Measurements from ENCODE around the gene AZGP1.
"Not testable (repeated sequence)": the region's sequence is repeated elsewhere in the genome, so short reads cannot be mapped to it uniquely, and the experiment has no call there.

The AZGP1 gene

DNA sequence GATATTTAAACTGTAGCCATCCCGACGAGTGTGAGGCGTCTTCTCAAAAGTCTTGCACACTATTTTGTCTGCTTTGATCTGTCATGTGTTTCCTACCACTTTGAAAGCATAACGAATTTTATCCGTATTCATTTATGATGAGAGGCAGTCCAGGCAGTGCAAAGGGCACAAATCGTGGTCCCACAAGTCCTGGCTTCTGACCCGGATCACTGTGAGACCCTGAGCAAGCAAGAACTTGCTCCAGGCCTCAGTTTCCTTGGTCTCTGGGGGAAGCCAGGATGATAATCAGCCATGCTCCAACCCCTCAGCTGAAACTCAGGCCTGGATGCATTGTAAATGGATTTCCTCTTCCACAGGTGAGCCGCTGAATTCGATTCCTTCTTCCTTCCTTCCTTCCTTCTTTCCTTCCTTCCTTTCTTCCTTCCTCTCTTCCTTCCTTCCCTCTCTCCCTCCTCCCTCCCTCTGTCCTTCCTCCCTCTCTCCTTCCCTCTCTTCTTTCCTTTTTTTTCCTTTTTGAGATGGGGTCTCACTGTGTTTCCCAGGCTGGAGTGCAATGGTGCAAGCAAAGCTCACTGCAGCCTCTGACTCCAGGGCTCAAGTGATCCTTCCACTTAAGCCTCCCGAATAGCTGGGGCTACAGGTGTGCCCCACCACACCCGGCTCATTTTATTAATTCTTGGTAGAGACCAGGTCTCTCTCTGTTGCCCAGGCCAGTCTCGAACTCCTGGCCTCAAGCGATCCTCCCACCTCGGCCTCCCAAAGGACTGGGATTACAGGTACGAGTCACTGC, 21.1 kb upstream of the AZGP1 start:
- DNase-seq = no peak

DNA sequence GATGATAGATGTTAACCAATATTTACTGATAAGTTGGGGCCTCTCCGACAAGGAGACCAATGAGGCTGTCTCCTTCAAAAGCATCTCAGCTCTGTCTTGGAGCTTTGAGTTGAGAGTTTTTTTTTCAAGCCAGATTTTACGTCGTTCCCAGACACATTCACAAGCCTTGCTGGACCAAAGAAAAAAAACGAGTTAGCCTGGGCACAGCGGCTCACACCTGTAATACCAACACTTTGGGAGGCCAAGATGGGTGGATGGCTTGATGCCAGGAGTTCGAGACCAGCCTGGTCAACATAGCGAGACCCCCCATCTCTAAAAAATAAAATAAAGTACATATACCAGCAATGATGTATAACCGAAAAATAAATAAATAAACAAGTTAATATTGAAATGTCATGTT, 19.0 kb upstream of the AZGP1 start:
- no peak for DNase-seq

DNA sequence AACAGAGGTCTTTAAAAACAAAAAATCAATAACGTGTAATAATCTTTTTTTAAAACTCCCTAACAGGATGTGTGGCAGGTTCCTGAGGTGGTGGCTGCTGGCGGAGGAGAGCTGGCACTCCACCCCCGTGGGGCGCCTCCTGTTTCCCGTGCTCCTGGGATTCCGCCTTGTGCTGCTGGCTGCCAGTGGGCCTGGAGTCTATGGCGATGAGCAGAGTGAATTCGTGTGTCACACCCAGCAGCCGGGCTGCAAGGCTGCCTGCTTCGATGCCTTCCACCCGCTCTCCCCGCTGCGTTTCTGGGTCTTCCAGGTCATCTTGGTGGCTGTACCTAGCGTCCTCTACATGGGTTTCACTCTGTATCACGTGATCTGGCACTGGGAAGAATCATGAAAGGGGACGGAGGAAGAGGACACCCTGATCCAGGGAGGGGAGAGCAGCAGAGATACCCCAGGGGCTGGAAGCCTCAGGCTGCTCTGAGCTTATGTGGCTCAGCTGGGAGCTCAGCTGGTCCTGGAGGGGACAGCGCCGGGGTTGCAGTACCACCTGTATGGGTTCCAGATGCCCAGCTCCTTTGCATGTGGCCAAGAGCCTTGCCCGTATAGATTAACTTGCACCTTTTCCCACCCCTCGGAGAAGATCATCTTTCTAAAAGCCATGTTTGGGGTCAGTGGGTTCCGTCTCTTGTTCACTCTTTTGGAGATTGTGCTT, 16.7 kb upstream of the AZGP1 start:
- DNase-seq = no peak

DNA sequence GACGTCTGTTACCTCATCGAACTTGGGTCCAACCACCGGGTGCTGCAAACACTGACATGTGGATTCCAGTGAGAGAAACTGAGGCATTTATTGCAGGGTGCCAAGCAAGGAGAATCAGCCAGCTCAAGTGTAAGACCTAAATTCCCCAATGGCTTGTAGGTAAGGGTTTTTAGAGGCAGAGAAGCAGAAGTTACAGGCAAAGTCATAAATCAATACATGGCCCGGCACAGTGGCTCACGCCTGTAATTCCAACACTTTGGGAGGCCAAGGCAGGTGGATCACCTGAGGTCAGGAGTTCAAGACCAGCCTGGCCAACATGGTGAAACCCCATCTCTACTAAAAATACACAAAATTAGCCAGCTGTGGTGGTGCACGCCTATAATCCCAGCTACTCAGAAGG, 15.7 kb upstream of the AZGP1 start:
- not testable (repeated sequence) for DNase-seq

DNA sequence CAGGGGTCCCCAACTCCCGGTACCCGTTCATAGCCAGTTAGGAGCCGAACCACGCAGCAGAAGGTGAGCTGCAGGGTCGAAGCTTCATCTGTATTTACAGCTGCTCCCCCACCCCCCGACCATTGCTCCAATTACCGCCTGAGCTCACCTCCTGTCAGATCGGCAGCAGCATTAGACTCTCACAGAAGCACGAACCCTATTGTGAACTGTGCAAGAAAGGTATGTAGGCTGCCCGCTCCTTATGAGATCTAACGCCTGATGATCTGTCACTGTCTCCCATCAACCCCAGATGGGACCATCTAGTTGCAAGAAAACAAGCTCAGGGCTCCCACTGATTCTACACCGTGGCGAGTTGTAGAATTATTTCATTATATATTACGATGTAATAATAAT, 14.6 kb upstream of the AZGP1 start:
- no peak for DNase-seq

DNA sequence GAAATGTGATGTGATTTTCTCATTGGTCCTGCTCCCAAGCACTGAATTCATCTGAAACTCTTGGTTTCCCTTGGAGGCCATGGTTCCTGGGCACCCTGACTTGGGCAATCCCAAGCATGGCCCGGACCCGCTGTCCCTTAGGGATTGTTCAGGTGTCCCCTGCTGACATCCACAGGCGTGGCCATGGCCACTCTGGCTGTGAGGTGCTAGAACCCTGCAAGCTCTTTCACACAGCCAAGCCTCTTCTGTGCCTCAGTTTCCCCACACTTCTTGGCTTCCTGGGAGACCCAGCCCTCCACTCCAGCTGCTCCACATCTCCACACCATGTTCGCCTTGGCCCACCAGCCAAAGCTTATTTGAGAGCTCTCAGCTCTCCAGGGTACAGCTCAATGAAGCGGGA, 12.0 kb upstream of the AZGP1 start:
- DNase-seq = no peak

DNA sequence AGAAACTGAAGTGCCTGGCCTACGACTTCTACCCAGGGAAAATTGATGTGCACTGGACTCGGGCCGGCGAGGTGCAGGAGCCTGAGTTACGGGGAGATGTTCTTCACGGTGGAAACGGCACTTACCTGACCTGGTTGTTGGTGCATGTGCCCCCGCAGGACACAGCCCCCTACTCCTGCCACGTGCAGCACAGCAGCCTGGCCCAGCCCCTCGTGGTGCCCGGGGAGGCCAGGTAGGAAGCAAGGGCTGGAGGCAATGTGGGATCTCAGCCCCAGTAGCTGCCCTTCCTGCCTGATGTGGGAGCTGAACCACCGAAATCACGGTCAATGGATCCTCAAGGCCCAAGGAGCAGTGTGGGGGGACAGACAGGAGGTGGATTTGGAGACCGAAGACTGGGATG, 11.5 kb upstream of the AZGP1 start:
- not testable (repeated sequence) for DNase-seq

DNA sequence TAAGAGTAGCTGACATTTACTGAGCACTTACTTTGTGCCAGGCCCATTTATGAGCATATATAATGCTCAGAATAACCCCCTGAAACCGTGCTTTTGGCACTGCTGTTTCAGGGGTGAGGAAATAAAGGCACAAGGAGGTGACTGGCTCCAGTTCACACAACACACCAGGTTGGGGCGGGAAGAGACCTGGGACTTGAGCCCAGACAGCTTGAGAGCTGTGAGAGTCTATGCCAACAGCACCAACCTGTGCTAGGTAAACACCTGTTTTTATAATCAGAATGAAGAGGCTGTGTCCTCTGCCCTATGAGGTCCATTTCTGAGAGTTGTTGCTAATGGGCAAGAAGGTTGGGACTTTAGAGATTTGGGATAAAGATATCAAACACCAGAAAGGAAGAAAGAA, 8.8 kb upstream of the AZGP1 start:
- DNase-seq = no peak

DNA sequence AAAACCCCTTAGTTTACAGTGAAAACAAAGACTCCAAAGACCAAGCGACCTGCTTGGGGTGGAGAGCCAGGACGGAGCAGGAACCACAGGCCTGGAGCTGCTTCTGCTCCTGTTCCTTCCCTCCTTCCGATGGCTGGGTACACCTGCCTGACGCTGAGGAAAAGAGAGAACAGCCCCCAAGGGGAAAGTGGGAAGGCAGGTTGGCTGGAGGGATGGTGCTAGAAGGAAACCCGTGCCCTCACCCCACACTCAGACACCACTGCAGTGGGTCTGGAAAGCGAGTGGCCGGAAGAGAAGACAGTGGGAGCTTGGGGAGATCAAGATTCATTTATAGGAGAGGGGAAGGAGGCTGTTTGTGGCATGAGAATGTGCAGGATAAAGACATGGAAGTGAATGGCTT, 5.2 kb upstream of the AZGP1 start:
- DNase-seq = not testable (repeated sequence)

DNA sequence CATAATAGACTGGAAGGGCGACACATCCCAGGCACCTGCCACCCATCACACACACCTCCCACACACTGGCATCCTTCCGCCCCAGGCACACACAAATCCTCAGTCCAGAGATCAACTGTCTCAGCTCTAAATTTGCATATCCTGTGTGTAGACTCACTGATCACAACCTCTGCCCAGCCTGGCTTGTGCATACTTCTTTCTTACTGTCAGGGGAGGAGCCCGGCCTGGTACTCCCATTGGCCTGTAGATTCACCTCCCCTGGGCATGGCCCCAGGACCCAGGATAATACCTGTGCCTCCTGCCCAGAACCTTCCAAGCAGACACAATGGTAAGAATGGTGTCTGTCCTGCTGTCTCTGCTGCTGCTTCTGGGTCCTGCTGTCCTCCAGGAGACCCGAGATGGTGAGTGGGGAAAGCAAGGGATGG, 4.6 kb upstream of the AZGP1 start:
- not testable (repeated sequence) for DNase-seq

DNA sequence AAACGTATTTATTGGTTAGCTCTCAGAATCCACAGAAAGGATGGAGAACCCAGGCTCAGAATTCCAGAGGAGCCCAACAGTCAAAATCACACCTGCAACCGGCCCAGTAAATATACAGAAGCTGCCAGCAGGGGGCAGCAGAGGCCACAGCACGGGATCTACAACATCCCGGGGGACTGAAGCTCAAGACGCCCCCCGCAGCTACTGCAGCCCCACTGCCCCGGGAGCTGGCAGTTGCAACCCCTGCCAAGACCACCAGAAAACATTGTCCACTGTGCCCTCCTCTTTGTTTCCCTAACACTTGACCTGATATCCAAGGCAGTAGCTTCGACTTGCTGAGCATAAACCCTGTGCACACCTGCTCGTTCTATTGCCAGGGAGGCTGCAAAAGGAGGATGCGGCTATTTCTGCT, 4.0 kb upstream of the AZGP1 start:
- DNase-seq = peak; percentile 67

DNA sequence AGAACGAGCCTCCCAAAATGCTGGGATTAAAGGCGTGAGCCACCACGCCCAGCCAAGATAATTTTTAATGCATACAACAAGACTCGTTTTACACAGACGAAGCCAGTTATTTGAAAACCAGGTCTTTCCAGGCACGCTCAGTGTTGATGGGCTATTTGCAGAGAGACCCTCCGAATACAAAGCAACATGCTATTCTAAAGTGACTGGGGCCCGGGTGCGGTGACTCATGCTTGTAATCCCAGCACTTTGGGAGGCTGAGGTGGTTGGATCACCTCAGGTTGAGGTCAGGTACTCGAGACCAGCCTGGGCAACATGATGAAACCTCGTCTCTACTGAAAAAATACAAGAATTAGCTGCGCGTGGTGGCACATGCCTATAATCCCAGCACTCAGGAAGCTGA, 795 bp upstream of the AZGP1 start:
- no peak for DNase-seq

DNA sequence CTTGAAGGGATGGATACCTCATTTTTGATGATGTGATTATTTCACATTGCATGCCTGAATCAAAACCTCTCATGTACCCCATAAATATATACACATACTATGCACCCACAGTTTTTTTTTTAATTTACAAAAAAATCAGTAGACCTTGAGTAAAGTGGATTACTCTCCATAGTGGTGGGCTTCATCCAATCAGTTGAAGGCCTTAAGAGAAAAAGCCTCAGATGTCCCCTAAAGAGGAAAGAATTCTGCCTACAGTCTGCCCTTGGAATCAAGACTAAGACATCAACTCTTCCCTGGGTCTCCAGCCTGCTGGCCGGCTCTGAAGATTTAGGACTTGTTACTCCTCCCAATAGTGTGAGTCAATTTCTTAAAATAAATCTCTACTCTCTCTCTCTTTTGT, 1.1 kb downstream of the AZGP1 start:
- no peak for DNase-seq

DNA sequence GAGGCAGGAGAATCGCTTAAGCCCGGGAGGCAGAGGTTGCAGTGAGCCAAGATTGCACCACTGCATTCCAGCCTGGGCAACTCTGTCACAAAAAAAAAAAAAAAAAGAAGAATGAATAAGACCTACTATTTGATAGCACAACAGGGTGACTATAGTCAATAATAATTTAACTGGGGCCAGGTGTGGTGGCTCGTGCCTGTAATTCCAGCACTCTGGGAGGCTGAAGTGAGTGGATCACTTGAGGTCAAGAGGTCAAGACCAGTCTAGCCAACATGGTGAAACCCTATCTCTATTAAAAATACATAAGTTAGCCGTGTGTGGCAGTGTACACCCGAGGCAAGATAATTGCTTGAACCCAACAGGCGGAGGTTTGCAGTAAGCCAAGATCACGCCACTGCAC, 2.0 kb downstream of the AZGP1 start:
- DNase-seq = not testable (repeated sequence)

DNA sequence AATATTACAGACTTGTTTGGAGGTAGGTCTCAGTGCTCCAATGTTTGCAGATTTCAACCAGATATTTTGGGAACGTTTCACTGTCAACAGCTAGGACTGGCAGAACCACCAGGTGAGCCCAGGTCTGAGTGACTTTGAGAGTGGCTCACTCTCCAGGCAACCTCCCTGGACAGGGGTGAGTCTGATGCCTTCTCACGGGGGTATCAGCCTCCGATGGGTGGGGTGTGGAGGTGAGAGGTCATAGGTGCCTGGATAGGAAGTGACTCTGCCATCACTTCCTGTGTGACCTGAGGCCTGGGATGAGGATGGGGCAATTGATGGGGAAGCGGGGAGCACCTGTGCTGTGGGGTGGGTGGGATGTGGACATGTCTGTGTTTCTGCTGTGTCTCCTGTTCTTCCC, 4.6 kb downstream of the AZGP1 start:
- DNase-seq = no peak

DNA sequence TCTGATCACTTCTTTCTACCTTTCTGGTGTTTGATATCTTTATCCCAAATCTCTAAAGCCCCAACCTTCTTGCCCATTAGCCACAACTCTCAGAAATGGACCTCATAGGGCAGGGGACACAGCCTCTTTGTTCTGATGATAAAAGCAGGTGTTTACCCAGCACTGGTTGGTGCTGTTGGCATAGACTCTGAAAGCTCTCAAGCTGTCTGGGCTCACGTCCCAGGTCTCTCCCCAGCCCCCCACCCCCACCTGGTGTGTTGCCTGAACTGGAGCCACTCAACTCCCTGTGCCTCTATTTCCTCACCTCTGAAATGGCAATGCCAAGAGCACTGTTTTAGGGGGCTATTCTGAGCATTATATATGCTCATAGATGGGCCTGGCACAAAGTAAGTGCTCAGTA, 6.0 kb downstream of the AZGP1 start:
- DNase-seq = not testable (repeated sequence)

DNA sequence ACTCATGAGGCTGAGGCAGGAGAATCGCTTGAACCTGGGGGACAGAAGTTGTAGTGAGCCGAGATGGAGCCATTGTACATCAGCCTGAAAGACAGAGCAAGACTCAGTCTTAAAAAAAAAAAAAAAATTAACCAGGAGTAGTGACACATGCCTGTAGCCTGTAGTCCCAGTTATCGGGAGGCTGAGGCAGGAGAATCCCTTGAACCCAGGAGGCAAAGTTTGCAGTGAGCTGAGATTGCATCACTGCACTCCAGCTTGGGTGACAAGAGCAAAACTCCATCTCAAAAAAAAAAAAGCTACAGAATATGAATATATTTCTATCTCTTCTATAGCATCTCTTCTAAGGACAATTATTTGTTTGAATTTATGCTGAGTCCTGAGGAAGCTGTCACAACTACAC, 6.5 kb downstream of the AZGP1 start:
- no peak for DNase-seq

DNA sequence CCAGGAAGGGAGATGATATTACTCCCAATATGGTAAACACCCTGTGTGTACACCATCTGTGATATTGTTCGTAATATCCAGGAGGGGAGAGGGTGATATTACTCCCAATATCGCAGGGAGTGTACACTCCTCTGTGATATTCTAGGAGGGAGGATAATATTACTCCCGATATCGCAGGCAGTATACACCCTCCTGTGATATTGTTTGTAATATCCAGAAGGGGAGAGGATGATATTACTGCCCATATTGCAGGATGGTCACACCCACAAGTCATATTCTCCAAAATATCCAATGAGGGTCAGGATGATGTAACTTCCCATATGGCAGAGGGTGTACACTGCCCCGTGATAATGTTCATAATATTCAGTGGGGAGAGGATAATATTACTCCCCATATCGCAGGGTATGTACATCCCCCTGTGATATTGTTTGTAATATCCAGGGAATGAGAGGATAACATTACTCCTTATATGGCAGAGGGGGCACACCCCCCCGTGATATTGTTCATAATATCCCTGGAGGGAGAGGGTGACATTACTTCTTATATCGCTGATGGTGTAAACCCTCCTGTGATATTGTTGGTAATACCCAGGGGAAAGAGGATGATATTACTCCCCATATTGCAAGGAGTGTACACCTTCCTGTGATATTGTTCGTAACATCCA, 17.1 kb downstream of the AZGP1 start:
- no peak for DNase-seq

DNA sequence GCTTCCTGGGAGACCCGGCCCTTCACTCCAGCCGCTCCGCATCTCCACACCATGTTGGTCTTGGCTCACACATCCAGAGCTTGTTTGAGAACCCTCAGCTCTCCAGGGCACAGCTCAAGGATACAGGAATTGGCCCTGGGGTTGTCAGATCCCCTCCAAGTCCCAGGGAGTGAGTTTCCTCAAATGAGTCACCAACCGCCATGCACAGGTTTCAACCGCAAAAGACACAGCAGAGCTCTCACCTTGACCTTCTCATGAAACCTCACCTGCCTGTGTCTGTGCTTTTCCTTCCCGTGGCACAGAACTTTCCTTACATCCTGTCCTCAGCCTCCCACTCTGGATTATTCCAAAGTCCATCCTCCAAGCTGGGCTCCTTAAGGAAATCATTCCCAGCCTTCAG, 20.6 kb downstream of the AZGP1 start:
- DNase-seq = no peak

DNA sequence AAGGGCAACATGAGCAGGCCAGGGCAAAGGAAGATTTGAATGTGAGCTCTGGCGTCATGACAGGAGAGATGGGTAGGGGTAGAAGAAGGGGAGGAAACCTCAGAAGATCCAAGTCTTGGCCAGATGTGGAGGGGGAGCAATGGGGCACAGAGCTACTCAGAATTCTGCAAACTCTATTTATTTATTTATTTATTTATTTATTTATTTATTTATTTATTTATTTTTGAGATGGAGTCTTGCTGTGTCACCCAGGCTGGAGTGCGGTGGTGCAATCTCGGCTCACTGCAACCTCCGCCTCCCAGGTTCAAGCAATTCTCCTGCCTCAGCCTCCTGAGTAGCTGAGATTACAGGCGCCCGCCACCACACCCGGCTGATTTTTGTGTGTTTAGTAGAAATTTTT, 21.2 kb downstream of the AZGP1 start:
- DNase-seq = not testable (repeated sequence)

DNA sequence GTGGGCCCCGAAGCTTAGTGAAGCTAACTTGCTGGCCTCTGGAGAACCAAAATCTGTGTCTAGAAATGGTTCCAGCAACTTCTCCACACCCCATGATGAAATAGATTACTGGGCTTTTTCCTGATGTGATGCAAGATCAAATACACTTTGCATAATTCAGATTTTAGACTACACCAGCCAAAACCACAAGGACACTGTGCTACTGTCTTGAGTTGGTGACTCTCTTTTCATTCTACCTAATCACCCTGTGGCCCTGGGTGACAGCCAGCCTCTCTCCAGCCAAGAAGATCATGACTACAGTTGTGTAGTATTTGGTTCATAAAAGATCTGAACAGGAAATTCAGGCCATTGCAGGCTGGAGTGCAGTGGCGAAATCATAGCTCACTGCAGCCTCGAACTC, 22.2 kb downstream of the AZGP1 start:
- DNase-seq = no peak

DNA sequence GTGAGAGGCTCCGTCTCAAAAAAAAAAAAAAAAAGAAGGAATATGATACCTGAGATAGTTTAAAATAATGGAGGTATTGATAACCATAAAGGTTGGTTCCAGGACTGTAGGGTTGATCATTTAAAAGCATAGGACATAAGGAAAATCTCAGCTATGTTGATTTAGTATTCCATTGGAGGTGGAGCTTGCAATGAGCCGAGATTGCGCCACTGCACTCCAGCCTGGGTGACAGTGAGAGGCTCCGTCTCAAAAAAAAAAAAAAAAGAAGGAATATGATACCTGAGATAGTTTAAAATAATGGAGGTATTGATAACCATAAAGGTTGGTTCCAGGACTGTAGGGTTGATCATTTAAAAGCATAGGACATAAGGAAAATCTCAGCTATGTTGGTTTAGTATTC, 23.2 kb downstream of the AZGP1 start:
- DNase-seq = not testable (repeated sequence)

DNA sequence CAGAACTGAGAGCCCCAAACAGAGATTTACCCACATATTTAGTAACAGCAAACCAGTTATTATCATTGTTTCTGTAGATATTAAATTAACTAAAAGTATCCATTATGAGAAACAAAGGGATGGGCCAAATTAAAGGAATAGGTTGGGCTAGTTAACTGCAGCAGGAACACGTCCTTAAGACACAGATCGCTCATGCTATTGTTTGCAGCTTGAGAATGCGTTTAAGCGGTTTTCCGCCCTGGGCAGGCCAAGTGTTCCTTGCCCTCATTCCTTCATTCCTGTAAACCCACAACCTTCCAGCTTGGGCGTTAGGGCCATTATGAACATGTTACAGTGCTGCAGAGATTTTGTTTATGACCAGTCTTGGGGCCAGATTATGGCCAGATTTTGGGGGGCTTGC, 25.0 kb downstream of the AZGP1 start:
- DNase-seq = not testable (repeated sequence)

DNA sequence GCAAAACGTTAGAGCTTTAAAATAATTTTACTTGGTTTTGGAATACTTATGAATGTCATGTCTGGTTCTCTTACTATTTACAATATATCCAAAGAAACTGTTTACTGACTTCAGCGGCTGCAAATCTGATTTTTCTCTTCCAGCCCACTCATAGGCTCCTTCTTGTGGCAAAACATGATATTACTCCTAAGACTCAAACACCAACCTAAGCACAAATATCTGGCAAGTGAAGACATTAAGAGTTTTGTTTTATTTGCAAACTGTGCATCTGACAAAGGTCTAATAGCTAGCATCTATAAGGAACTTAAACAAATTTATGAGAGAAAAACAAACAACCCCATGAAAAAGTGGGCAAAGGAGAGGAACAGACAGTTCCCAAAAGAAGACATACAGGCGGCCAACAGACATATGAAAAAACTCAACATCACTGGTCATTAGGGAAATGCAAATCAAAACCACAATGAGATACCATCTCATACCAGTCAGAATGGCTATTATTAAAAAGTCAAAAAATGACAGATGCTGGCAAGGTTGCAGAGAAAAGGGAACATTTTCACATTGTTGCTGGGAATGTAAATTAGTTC, 26.1 kb downstream of the AZGP1 start:
- DNase-seq = no peak

Measured in activated CD4-positive, alpha-beta T cell treated with anti-CD3 and anti-CD28 coated beads, Interleukin-2, amount 50 U/mL, for 1 hour (primary cell).